ENCODE data around the gene DCP1A. TPM values are rescaled to one million over a fixed set of nuclear protein-coding genes. Genes with fewer than 3 reads are reported as not detected.
"Not testable (repeated sequence)": the region's sequence is repeated elsewhere in the genome, so short reads cannot be mapped to it uniquely, and the experiment has no call there.

DCP1A gene
- total RNA-seq, 1 donor from 2014 or later: 12.2 TPM

- DNase-seq (ENCODE audit: low read depth): not testable (repeated sequence)
Measured at GRCh38 chr3:53269193-53269592, 78.2 kb downstream of the DCP1A start.

- no peak for DNase-seq (ENCODE audit: low read depth)
Measured at GRCh38 chr3:53267766-53268165, 79.6 kb downstream of the DCP1A start.

GRCh38 chr3:53264718-53265117 lies 82.6 kb downstream of the DCP1A start:
- no peak for DNase-seq (ENCODE audit: low read depth)

- no peak for DNase-seq (ENCODE audit: low read depth)
Measured at GRCh38 chr3:53263907-53264306, 83.4 kb downstream of the DCP1A start.

- peak; percentile 24 for DNase-seq (ENCODE audit: low read depth)
Measured at GRCh38 chr3:53261712-53262111, 85.6 kb downstream of the DCP1A start.

- no peak for DNase-seq (ENCODE audit: low read depth)
Measured at GRCh38 chr3:53260286-53260785, 87.0 kb downstream of the DCP1A start.

GRCh38 chr3:53259427-53260259 lies 87.7 kb downstream of the DCP1A start:
- DNase-seq (ENCODE audit: low read depth): no peak

GRCh38 chr3:53258600-53259426 lies 88.5 kb downstream of the DCP1A start:
- DNase-seq (ENCODE audit: low read depth): no peak

- DNase-seq (ENCODE audit: low read depth): no peak
Measured at GRCh38 chr3:53257465-53257864, 89.9 kb downstream of the DCP1A start.

- no peak for DNase-seq (ENCODE audit: low read depth)
Measured at GRCh38 chr3:53256704-53257055, 90.7 kb downstream of the DCP1A start.

GRCh38 chr3:53255775-53256703 lies 91.3 kb downstream of the DCP1A start, which contains the start of gene TKT:
TSS of gene TKT (minus strand) at chr3:53256022. CDS start at chr3:53255942, 80 bp downstream.
- DNase-seq (ENCODE audit: low read depth): peak; percentile 88

- peak; percentile 45 for DNase-seq (ENCODE audit: low read depth)
Measured at GRCh38 chr3:53255423-53255774, 91.9 kb downstream of the DCP1A start.

- DNase-seq (ENCODE audit: low read depth): peak; percentile 67
Measured at GRCh38 chr3:53254509-53255422, 92.6 kb downstream of the DCP1A start.

- no peak for DNase-seq (ENCODE audit: low read depth)
Measured at GRCh38 chr3:53253707-53254508, 93.4 kb downstream of the DCP1A start.

- not testable (repeated sequence) for DNase-seq (ENCODE audit: low read depth)
Measured at GRCh38 chr3:53252947-53253322, 94.4 kb downstream of the DCP1A start.

- no peak for DNase-seq (ENCODE audit: low read depth)
Measured at GRCh38 chr3:53252096-53252946, 95.0 kb downstream of the DCP1A start.

- peak; percentile 31 for DNase-seq (ENCODE audit: low read depth)
Measured at GRCh38 chr3:53250881-53251605, 96.3 kb downstream of the DCP1A start.

Measured in myocyte (in vitro differentiated cells).